ENCODE results near the gene TRAF3IP3.
A peak's percentile ranks its signal among the peaks of the same experiment; 100 is the strongest.

The TRAF3IP3 gene

DNA sequence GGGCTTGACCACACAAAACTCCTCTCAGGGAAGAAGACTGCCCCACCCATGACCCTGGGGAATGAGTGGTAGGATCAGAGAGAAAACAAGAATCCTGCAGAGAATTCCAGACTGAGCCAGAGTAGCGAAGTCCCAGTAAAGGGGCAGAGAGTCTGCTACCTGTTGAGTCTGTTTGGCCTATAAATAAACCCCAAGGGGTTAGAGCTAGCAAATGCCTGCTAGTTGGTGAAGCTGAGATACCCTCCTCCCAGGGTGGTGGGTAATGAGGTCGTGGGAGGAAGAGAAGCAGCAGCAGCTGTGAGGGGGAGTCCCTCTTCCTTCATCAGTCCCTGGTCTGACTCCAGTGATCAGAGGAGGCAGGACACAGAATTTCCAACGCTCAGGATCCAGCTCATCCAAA is 2.5 kb downstream of the TRAF3IP3 start:
- no peaks in the 10 kb centered on the region for H3K4me1 ChIP-seq (ENCODE audit: control insufficient read depth in 1 of 2, insufficient read depth in 2 of 2, low read length in 2 of 2)
- no peak overlapping the region for H3K4me2 ChIP-seq (ENCODE audit: low read length)
- no CpG with 5 or more reads among the region's 3 CpGs for WGBS (ENCODE audit: extremely low coverage, insufficient coverage, insufficient read length)
- no peak overlapping the region for H2AFZ ChIP-seq (ENCODE audit: insufficient read depth, low read length, poor library complexity)
- H3K4ac ChIP-seq (ENCODE audit: low read depth, low read length), result no peak overlapping the region
- H4K91ac ChIP-seq (ENCODE audit: low read depth, low read length), result peak overlapping the region; percentile 12
- H4K8ac ChIP-seq (ENCODE audit: low read depth, low read length), result no peak overlapping the region
- no peak overlapping the region for H3K14ac ChIP-seq (ENCODE audit: low read length)
- H2BK12ac ChIP-seq (ENCODE audit: low read length), result no peak overlapping the region
- DNase-seq, result no peak
- no peaks in the 10 kb centered on the region for H3K27me3 ChIP-seq (ENCODE audit: insufficient read depth, low read length)
- H2BK120ac ChIP-seq (ENCODE audit: insufficient read depth, low read length, poor library complexity), result no peak overlapping the region
- no peak overlapping the region for H2AK5ac ChIP-seq (ENCODE audit: low read length)
- no peak overlapping the region for H3K27ac ChIP-seq (ENCODE audit: low read depth, low read length)
- no peak overlapping the region for H3K23ac ChIP-seq (ENCODE audit: low read length)
- no peaks in the 10 kb centered on the region for H3K79me2 ChIP-seq (ENCODE audit: control insufficient read depth, insufficient read depth, low read length, poor library complexity)
- H3K36me3 ChIP-seq (ENCODE audit: control insufficient read depth in 1 of 2, insufficient read depth in 2 of 2, low read length in 2 of 2), result no peaks in the 10 kb centered on the region
- H2BK5ac ChIP-seq (ENCODE audit: low read depth, low read length, poor library complexity), result no peak overlapping the region
- H3K4me3 ChIP-seq (ENCODE audit: low read depth, low read length), result no peak overlapping the region
- H3K79me1 ChIP-seq (ENCODE audit: low read length), result no peaks in the 10 kb centered on the region
- no peaks in the 10 kb centered on the region for H3K9me3 ChIP-seq (ENCODE audit: insufficient read depth, low read depth, low read length)
- no peak overlapping the region for H4K12ac ChIP-seq (ENCODE audit: low read depth, low read length)
- H3K9ac ChIP-seq (ENCODE audit: low read length), result no peak overlapping the region
- no peak overlapping the region for H3K18ac ChIP-seq (ENCODE audit: low read length)

DNA sequence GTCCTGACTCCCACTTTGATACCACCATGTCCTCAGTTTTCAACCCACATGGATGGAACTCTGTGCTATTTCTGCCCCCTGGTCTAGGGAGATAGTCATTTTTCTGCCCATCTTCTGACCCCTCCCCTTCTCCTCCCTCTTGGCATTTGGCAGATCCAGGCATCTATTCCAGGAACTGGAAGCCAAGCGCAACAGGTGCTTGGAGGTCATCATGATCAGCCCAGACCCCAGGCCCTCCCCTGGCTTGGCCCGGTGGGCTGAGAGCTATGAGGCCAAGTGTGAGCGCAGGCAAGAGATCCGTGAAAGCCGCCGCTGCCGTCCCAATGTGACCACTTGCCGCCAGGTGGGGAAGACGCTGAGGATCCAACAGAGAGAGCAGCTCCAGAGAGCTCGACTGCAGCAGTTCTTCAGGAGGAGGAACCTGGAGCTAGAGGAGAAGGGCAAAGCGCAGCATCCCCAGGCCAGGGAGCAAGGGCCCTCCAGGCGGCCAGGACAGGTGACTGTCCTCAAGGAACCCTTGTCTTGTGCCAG is 4.0 kb downstream of the TRAF3IP3 start:
- Histone ChIP-seq H3K27me3 (ENCODE audit: insufficient read depth, low read length) (no peaks in the 10 kb centered on the region), H2BK12ac (ENCODE audit: low read length) (no peak overlapping the region), H2AK5ac (ENCODE audit: low read length) (no peak overlapping the region), H3K79me2 (ENCODE audit: control insufficient read depth, insufficient read depth, low read length, poor library complexity) (no peaks in the 10 kb centered on the region), H3K4me3 (ENCODE audit: low read depth, low read length) (no peak overlapping the region), H3K18ac (ENCODE audit: low read length) (no peak overlapping the region), H4K8ac (ENCODE audit: low read depth, low read length) (no peak overlapping the region), H2BK120ac (ENCODE audit: insufficient read depth, low read length, poor library complexity) (no peak overlapping the region), H3K79me1 (ENCODE audit: low read length) (no peaks in the 10 kb centered on the region), H3K23ac (ENCODE audit: low read length) (no peak overlapping the region), H3K4me2 (ENCODE audit: low read length) (no peak overlapping the region), H3K9me3 (ENCODE audit: insufficient read depth, low read depth, low read length) (no peaks in the 10 kb centered on the region), H4K91ac (ENCODE audit: low read depth, low read length) (no peak overlapping the region), H3K4me1 (ENCODE audit: control insufficient read depth in 1 of 2, insufficient read depth in 2 of 2, low read length in 2 of 2) (no peaks in the 10 kb centered on the region), H3K4ac (ENCODE audit: low read depth, low read length) (no peak overlapping the region), H2BK5ac (ENCODE audit: low read depth, low read length, poor library complexity) (no peak overlapping the region), H2AFZ (ENCODE audit: insufficient read depth, low read length, poor library complexity) (no peak overlapping the region), H4K12ac (ENCODE audit: low read depth, low read length) (no peak overlapping the region), H3K14ac (ENCODE audit: low read length) (no peak overlapping the region), H3K27ac (ENCODE audit: low read depth, low read length) (no peak overlapping the region), H3K36me3 (ENCODE audit: control insufficient read depth in 1 of 2, insufficient read depth in 2 of 2, low read length in 2 of 2) (no peaks in the 10 kb centered on the region), H3K9ac (ENCODE audit: low read length) (no peak overlapping the region)
- DNase-seq, result no peak
- WGBS (ENCODE audit: extremely low coverage, insufficient coverage, insufficient read length), result no CpG with 5 or more reads among the region's 12 CpGs

DNA sequence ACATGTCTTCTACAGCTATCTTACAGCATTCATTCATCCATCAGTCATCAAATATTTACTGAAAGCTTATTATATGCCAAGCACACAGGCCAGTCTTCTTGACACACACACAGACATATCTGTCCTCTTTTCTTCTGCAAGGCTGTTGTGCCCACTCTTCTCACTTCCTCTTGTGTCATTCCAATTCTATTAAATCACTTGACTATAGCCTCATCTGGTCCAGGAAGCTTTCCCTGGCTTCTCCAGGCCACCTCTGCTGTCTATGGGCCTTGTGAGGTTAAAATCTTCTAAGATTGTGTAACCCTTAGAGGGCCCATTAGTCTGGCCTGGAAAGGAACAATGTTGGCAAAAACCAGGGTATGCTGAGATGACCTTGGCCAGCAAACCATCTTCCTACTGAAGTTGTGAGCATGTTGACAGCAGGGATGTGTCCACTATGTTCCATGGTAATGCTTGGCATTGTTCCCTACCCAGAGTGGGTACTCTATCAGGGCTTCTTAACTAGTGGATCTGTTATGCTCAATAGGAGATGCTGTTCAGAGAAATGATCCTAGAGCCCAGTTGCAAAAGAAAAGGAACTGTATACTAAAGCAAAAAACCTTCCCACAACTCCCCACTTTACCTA is 5.3 kb downstream of the TRAF3IP3 start:
- no peak overlapping the region for H2BK5ac ChIP-seq (ENCODE audit: low read depth, low read length, poor library complexity)
- no peak overlapping the region for H3K4me3 ChIP-seq (ENCODE audit: low read depth, low read length)
- H3K23ac ChIP-seq (ENCODE audit: low read length), result no peak overlapping the region
- no peak overlapping the region for H4K8ac ChIP-seq (ENCODE audit: low read depth, low read length)
- H3K9ac ChIP-seq (ENCODE audit: low read length), result no peak overlapping the region
- no peak overlapping the region for H3K18ac ChIP-seq (ENCODE audit: low read length)
- H3K27me3 ChIP-seq (ENCODE audit: insufficient read depth, low read length), result no peaks in the 10 kb centered on the region
- no peaks in the 10 kb centered on the region for H3K79me1 ChIP-seq (ENCODE audit: low read length)
- no peaks in the 10 kb centered on the region for H3K4me1 ChIP-seq (ENCODE audit: control insufficient read depth in 1 of 2, insufficient read depth in 2 of 2, low read length in 2 of 2)
- no peak overlapping the region for H4K12ac ChIP-seq (ENCODE audit: low read depth, low read length)
- no peak overlapping the region for H3K14ac ChIP-seq (ENCODE audit: low read length)
- no peak overlapping the region for H2AK5ac ChIP-seq (ENCODE audit: low read length)
- H4K91ac ChIP-seq (ENCODE audit: low read depth, low read length), result no peak overlapping the region
- no peaks in the 10 kb centered on the region for H3K36me3 ChIP-seq (ENCODE audit: control insufficient read depth in 1 of 2, insufficient read depth in 2 of 2, low read length in 2 of 2)
- no peak overlapping the region for H3K27ac ChIP-seq (ENCODE audit: low read depth, low read length)
- H3K4ac ChIP-seq (ENCODE audit: low read depth, low read length), result no peak overlapping the region
- H3K9me3 ChIP-seq (ENCODE audit: insufficient read depth, low read depth, low read length), result no peaks in the 10 kb centered on the region
- H2BK12ac ChIP-seq (ENCODE audit: low read length), result no peak overlapping the region
- no peak overlapping the region for H3K4me2 ChIP-seq (ENCODE audit: low read length)
- no peak overlapping the region for H2AFZ ChIP-seq (ENCODE audit: insufficient read depth, low read length, poor library complexity)
- no peaks in the 10 kb centered on the region for H3K79me2 ChIP-seq (ENCODE audit: control insufficient read depth, insufficient read depth, low read length, poor library complexity)
- H2BK120ac ChIP-seq (ENCODE audit: insufficient read depth, low read length, poor library complexity), result no peak overlapping the region
- DNase-seq, result no peak

DNA sequence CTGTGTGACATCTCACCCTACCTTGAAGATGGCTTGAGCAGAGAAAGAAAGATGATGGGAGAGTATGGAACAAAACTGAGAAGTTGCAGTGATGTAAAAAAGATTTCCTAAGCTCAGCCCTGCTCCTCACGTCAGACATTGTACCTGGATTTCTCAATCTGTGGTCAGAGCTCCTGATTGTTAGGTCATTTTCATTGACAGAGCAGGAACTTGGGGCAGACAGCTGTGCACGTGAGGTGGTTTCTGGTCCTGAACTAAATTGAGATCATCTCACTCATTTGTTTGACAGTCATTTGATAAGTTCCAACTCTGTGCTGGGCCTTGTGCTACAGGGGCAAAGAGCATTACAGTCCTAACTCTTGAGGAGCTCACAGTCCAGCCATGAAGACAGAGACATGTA is 10.2 kb downstream of the TRAF3IP3 start:
- no CpG with 5 or more reads among the region's 2 CpGs for WGBS (ENCODE audit: extremely low coverage, insufficient coverage, insufficient read length)
- peaks cover 20 to 23% of the 10 kb centered on the region in 2 experiments for H3K4me1 ChIP-seq (ENCODE audit: control insufficient read depth in 1 of 2, insufficient read depth in 2 of 2, low read length in 2 of 2)
- H2AK5ac ChIP-seq (ENCODE audit: low read length), result no peak overlapping the region
- no peaks in the 10 kb centered on the region for H3K36me3 ChIP-seq (ENCODE audit: control insufficient read depth in 1 of 2, insufficient read depth in 2 of 2, low read length in 2 of 2)
- H3K27me3 ChIP-seq (ENCODE audit: insufficient read depth, low read length), result no peaks in the 10 kb centered on the region
- H2AFZ ChIP-seq (ENCODE audit: insufficient read depth, low read length, poor library complexity), result no peak overlapping the region
- H2BK12ac ChIP-seq (ENCODE audit: low read length), result no peak overlapping the region
- H4K91ac ChIP-seq (ENCODE audit: low read depth, low read length), result no peak overlapping the region
- no peak overlapping the region for H4K8ac ChIP-seq (ENCODE audit: low read depth, low read length)
- H3K9ac ChIP-seq (ENCODE audit: low read length), result no peak overlapping the region
- H3K79me2 ChIP-seq (ENCODE audit: control insufficient read depth, insufficient read depth, low read length, poor library complexity), result peaks cover 2% of the 10 kb centered on the region
- no peak overlapping the region for H3K4me3 ChIP-seq (ENCODE audit: low read depth, low read length)
- H3K23ac ChIP-seq (ENCODE audit: low read length), result no peak overlapping the region
- no peak overlapping the region for H3K14ac ChIP-seq (ENCODE audit: low read length)
- no peak for DNase-seq
- H3K4ac ChIP-seq (ENCODE audit: low read depth, low read length), result no peak overlapping the region
- H2BK120ac ChIP-seq (ENCODE audit: insufficient read depth, low read length, poor library complexity), result no peak overlapping the region
- H3K4me2 ChIP-seq (ENCODE audit: low read length), result no peak overlapping the region
- H2BK5ac ChIP-seq (ENCODE audit: low read depth, low read length, poor library complexity), result no peak overlapping the region
- H3K9me3 ChIP-seq (ENCODE audit: insufficient read depth, low read depth, low read length), result peaks cover 9% of the 10 kb centered on the region
- no peak overlapping the region for H4K12ac ChIP-seq (ENCODE audit: low read depth, low read length)
- no peak overlapping the region for H3K18ac ChIP-seq (ENCODE audit: low read length)
- no peak overlapping the region for H3K27ac ChIP-seq (ENCODE audit: low read depth, low read length)
- peaks cover 19% of the 10 kb centered on the region for H3K79me1 ChIP-seq (ENCODE audit: low read length)
